Gastrocnemius medialis (tissue), 4 donors: Measurements from ENCODE around the gene DPP8. TPM values are rescaled to one million over a fixed set of nuclear protein-coding genes. Genes with fewer than 3 reads are reported as not detected.

Source experiments
- ATAC-seq, 2 donors: fragments of 150-250 bp; one replicate each; pipeline ENCODE4 v1.9.1; 2016
- DNase-seq, 2 donors: peaks; one replicate each; pipeline ENCODE4 v3.0.0-alpha.2; 2019
- H3K27ac ChIP-seq, 4 donors: fragments of 200-600 bp; sonication (generic); 1 replicate in 1 of 4; 2 replicates in 3 of 4; pipeline ENCODE4 v1.5.1; 2016 to 2018; ENCODE audit warnings: mild to moderate bottlenecking in 2 of 4, moderate library complexity in 1 of 4
- H3K27me3 ChIP-seq, 3 donors: fragments of 200-600 bp; sonication (generic) in 2 of 3; 1 replicate in 1 of 3; 2 replicates in 2 of 3; pipeline versions ENCODE4 v1.5.1 to v1.6.0; 2016 to 2019; ENCODE audit warnings: mild to moderate bottlenecking in 1 of 3, moderate library complexity in 1 of 3
- H3K36me3 ChIP-seq, 2 donors: fragments of 200-600 bp; sonication (generic) in 1 of 2; one replicate each; pipeline ENCODE4 v1.5.1; 2017 to 2018
- H3K4me1 ChIP-seq, 2 donors: fragments of 200-600 bp; sonication (generic) in 1 of 2; one replicate each; pipeline ENCODE4 v1.5.1; 2016 to 2017; ENCODE audit warnings: mild to moderate bottlenecking in 2 of 2
- H3K4me3 ChIP-seq, 4 donors: fragments of 200-600 bp; sonication (generic) in 3 of 4; 1 replicate in 1 of 4; 2 replicates in 3 of 4; pipeline ENCODE4 v1.5.1; 2016 to 2019; ENCODE audit warnings: mild to moderate bottlenecking in 2 of 4
- H3K9me3 ChIP-seq, 3 donors: fragments of 200-600 bp; sonication (generic) in 2 of 3; 1 replicate in 1 of 3; 2 replicates in 2 of 3; pipeline ENCODE4 v1.5.1; 2016 to 2019
- POLR2A ChIP-seq, 2 donors: fragments of 450-650 bp; IDR thresholded peaks; one replicate each; pipeline ENCODE4 v1.6.1; 2017; ENCODE audit warnings: antibody characterized with exemption in 2 of 2, mild to moderate bottlenecking in 2 of 2, moderate library complexity in 2 of 2
- in situ Hi-C, 4 donors: fragments of 200-750 bp; cut with MboI; loops; one replicate each; pipeline versions ENCODE4 v1.15.0 to v1.8.0; 2017; ENCODE audit warnings: low sequenced_read_pairs in 4 of 4
- intact Hi-C: fragments of 100-400 bp; cut with DNase I; formaldehyde crosslinking; loops from one replicate; pipeline ENCODE4 v1.15.1; 2023; ENCODE audit warnings: low total_unique reads
- total RNA-seq, 4 donors: library from RNA; depleted of rRNA; stranded (reverse); fragments of >200 nt; gene quantifications; one replicate each; pipeline versions ENCODE4 v1.1.0 to v1.2.3, GENCODE V29; 2016
- TF ChIP-seq, protein P1 (sequence below), 5 experiments: fragments of 450-650 bp in 3 of 5; fragments of 200-600 bp in 2 of 5; sonication (generic) in 2 of 5; IDR thresholded peaks in 4 of 5; conservative IDR thresholded peaks in 1 of 5; 1 replicate in 4 of 5; 2 replicates in 1 of 5; pipeline ENCODE4 v1.5.1; 2016 to 2019; ENCODE audit warnings: antibody characterized with exemption in 5 of 5, mild to moderate bottlenecking in 3 of 5, moderate library complexity in 3 of 5

Gene DPP8
- total RNA-seq, 4 donors from 2014 or later = 36.9 to 76.6 (median 48.0) TPM

GRCh38 chr15:65421360-65422215 lies 95.9 kb downstream of the DPP8 start:
- H3K27ac ChIP-seq = peak overlapping the region; percentile 81 to 87 (median 82)
- no peaks in the 10 kb centered on the region for H3K36me3 ChIP-seq
- peak; percentile 29 for ATAC-seq
- H3K4me1 ChIP-seq = peaks cover 30 to 32% of the 10 kb centered on the region in 2 donors
- in situ Hi-C loops = no loop called here
- TF ChIP-seq, protein P1, sequence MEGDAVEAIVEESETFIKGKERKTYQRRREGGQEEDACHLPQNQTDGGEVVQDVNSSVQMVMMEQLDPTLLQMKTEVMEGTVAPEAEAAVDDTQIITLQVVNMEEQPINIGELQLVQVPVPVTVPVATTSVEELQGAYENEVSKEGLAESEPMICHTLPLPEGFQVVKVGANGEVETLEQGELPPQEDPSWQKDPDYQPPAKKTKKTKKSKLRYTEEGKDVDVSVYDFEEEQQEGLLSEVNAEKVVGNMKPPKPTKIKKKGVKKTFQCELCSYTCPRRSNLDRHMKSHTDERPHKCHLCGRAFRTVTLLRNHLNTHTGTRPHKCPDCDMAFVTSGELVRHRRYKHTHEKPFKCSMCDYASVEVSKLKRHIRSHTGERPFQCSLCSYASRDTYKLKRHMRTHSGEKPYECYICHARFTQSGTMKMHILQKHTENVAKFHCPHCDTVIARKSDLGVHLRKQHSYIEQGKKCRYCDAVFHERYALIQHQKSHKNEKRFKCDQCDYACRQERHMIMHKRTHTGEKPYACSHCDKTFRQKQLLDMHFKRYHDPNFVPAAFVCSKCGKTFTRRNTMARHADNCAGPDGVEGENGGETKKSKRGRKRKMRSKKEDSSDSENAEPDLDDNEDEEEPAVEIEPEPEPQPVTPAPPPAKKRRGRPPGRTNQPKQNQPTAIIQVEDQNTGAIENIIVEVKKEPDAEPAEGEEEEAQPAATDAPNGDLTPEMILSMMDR (IDR thresholded peaks at IDR 0.05 in 4 of 5, conservative IDR thresholded peaks at IDR 0.05 in 1 of 5) = no peak
- TF ChIP-seq POLR2A (IDR thresholded peaks at IDR 0.05) = peak in 1 of 2 donors; percentile 14
- H3K27me3 ChIP-seq = peaks cover 0 to 2% (median 0%) of the 10 kb centered on the region in 3 donors
- intact Hi-C loops = no loop called here
- peak; percentile 31 to 58 for DNase-seq
- peak overlapping the region; percentile 62 to 90 (median 78) for H3K4me3 ChIP-seq
- no peaks in the 10 kb centered on the region for H3K9me3 ChIP-seq

DNA sequence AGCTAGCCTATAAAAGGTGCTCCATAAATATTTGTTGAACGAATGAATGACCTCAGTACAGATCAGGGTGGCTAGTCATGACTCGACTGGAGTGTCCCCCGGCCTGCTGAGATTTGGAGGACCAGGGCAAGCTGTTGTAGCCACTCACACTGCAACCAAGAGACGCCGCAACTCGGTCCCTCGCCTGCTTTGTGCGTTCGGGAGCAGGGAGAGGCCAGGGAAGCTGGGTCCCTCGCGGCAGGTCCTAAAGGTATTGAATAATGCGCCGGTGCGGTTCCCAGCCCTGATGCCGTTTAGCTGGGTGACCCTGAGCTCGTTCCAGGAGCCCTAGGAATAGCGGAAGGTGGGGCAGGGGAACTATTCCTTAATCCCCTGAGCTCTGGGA lies 96.5 kb downstream of the DPP8 start:
- Histone ChIP-seq H3K36me3 (no peaks in the 10 kb centered on the region), H3K4me1 (peaks cover 30 to 35% of the 10 kb centered on the region in 2 donors), H3K27ac (peak overlapping the region; percentile 81 to 87 (median 82)), H3K27me3 (peaks cover 0 to 2% (median 0%) of the 10 kb centered on the region in 3 donors), H3K9me3 (no peaks in the 10 kb centered on the region), H3K4me3 (peak overlapping the region; percentile 62 to 90 (median 78))
- intact Hi-C loops (no loop called here), in situ Hi-C loops (no loop called here)
- peak in 1 of 2 donors; percentile 11 for ATAC-seq
- TF ChIP-seq, protein P1 (IDR thresholded peaks at IDR 0.05 in 4 of 5, conservative IDR thresholded peaks at IDR 0.05 in 1 of 5) = no peak
- no peak for TF ChIP-seq POLR2A (IDR thresholded peaks at IDR 0.05)
- no peak for DNase-seq

DNA sequence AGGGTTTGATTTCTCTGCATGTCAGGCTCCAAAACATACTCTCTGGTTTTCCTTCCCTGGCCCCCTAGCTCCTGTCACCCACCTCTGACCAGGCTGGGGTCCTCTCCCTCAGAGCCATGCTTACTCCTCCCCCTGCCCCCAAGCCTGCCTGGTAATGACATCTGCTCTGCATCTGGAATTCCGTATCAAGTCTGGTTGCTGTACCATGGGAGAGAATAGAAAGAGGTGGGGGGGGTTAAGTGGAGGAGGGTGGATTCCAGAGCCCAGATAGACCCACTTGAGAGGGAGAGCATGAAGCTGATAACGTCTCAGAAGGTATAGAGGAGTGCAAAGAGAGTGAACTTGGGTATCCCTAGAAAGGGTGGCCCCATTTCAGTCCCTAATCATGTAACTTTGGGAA lies 98.9 kb downstream of the DPP8 start:
- intact Hi-C loops (no loop called here), in situ Hi-C loops (no loop called here)
- Histone ChIP-seq H3K9me3 (no peaks in the 10 kb centered on the region), H3K4me1 (peaks cover 44 to 54% of the 10 kb centered on the region in 2 donors), H3K36me3 (no peaks in the 10 kb centered on the region), H3K27me3 (peaks cover 0 to 2% (median 0%) of the 10 kb centered on the region in 3 donors), H3K4me3 (no peak overlapping the region), H3K27ac (peak overlapping the region in 2 of 4 donors; percentile 22 to 87)
- ATAC-seq = no peak
- no peak for TF ChIP-seq POLR2A (IDR thresholded peaks at IDR 0.05)
- TF ChIP-seq, protein P1 (IDR thresholded peaks at IDR 0.05 in 4 of 5, conservative IDR thresholded peaks at IDR 0.05 in 1 of 5) = no peak
- no peak for DNase-seq

GRCh38 chr15:65416845-65417416 lies 100.6 kb downstream of the DPP8 start:
- no peaks in the 10 kb centered on the region for H3K9me3 ChIP-seq
- peak; percentile 56 to 79 for DNase-seq
- in situ Hi-C loops = no loop called here
- H3K4me3 ChIP-seq = no peak overlapping the region
- TF ChIP-seq, protein P1 (IDR thresholded peaks at IDR 0.05 in 4 of 5, conservative IDR thresholded peaks at IDR 0.05 in 1 of 5) = no peak
- no peak for TF ChIP-seq POLR2A (IDR thresholded peaks at IDR 0.05)
- peaks cover 0 to 2% (median 0%) of the 10 kb centered on the region in 3 donors for H3K27me3 ChIP-seq
- peak overlapping the region; percentile 58 to 87 (median 66) for H3K27ac ChIP-seq
- peak; percentile 51 to 60 for ATAC-seq
- intact Hi-C loops = no loop called here
- H3K36me3 ChIP-seq = no peaks in the 10 kb centered on the region
- H3K4me1 ChIP-seq = peaks cover 39 to 57% of the 10 kb centered on the region in 2 donors
